ENCODE data around the gene HCCS. TPM values are rescaled to one million over a fixed set of nuclear protein-coding genes. Genes with fewer than 3 reads are reported as not detected.

HCCS gene
- total and polyA plus RNA-seq, 2 of the 8 experiments (the other 6 are each of a cell fraction or from before 2014, with no cell fraction given), result 11.9 to 29.9 TPM

DNA sequence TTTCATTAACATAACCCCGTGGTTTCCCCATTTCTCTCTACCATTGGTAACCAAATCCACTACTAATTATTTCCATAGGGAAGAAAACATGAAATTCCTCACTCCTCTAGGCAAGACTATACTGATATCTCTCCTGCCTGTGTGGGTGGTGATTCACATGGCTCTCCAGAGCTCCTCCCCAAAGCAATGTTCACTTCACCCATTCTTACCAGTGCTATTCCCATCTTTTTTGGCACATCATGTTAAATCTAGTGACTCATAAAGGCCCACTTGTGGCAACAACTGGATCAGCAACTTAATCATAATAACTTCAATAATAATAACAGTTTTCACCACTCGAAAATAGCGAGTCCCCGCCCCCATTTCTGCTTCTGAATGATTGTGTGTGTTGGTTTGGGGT lies 6.1 kb upstream of the HCCS start (continued):
- TF ChIP-seq, protein P1, sequence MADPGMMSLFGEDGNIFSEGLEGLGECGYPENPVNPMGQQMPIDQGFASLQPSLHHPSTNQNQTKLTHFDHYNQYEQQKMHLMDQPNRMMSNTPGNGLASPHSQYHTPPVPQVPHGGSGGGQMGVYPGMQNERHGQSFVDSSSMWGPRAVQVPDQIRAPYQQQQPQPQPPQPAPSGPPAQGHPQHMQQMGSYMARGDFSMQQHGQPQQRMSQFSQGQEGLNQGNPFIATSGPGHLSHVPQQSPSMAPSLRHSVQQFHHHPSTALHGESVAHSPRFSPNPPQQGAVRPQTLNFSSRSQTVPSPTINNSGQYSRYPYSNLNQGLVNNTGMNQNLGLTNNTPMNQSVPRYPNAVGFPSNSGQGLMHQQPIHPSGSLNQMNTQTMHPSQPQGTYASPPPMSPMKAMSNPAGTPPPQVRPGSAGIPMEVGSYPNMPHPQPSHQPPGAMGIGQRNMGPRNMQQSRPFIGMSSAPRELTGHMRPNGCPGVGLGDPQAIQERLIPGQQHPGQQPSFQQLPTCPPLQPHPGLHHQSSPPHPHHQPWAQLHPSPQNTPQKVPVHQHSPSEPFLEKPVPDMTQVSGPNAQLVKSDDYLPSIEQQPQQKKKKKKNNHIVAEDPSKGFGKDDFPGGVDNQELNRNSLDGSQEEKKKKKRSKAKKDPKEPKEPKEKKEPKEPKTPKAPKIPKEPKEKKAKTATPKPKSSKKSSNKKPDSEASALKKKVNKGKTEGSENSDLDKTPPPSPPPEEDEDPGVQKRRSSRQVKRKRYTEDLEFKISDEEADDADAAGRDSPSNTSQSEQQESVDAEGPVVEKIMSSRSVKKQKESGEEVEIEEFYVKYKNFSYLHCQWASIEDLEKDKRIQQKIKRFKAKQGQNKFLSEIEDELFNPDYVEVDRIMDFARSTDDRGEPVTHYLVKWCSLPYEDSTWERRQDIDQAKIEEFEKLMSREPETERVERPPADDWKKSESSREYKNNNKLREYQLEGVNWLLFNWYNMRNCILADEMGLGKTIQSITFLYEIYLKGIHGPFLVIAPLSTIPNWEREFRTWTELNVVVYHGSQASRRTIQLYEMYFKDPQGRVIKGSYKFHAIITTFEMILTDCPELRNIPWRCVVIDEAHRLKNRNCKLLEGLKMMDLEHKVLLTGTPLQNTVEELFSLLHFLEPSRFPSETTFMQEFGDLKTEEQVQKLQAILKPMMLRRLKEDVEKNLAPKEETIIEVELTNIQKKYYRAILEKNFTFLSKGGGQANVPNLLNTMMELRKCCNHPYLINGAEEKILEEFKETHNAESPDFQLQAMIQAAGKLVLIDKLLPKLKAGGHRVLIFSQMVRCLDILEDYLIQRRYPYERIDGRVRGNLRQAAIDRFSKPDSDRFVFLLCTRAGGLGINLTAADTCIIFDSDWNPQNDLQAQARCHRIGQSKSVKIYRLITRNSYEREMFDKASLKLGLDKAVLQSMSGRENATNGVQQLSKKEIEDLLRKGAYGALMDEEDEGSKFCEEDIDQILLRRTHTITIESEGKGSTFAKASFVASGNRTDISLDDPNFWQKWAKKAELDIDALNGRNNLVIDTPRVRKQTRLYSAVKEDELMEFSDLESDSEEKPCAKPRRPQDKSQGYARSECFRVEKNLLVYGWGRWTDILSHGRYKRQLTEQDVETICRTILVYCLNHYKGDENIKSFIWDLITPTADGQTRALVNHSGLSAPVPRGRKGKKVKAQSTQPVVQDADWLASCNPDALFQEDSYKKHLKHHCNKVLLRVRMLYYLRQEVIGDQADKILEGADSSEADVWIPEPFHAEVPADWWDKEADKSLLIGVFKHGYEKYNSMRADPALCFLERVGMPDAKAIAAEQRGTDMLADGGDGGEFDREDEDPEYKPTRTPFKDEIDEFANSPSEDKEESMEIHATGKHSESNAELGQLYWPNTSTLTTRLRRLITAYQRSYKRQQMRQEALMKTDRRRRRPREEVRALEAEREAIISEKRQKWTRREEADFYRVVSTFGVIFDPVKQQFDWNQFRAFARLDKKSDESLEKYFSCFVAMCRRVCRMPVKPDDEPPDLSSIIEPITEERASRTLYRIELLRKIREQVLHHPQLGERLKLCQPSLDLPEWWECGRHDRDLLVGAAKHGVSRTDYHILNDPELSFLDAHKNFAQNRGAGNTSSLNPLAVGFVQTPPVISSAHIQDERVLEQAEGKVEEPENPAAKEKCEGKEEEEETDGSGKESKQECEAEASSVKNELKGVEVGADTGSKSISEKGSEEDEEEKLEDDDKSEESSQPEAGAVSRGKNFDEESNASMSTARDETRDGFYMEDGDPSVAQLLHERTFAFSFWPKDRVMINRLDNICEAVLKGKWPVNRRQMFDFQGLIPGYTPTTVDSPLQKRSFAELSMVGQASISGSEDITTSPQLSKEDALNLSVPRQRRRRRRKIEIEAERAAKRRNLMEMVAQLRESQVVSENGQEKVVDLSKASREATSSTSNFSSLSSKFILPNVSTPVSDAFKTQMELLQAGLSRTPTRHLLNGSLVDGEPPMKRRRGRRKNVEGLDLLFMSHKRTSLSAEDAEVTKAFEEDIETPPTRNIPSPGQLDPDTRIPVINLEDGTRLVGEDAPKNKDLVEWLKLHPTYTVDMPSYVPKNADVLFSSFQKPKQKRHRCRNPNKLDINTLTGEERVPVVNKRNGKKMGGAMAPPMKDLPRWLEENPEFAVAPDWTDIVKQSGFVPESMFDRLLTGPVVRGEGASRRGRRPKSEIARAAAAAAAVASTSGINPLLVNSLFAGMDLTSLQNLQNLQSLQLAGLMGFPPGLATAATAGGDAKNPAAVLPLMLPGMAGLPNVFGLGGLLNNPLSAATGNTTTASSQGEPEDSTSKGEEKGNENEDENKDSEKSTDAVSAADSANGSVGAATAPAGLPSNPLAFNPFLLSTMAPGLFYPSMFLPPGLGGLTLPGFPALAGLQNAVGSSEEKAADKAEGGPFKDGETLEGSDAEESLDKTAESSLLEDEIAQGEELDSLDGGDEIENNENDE (IDR thresholded peaks at IDR 0.05; ENCODE audit: insufficient replicate concordance, low read length), result no peak
- no peak for TF ChIP-seq BRCA1 (IDR thresholded peaks at IDR 0.05; ENCODE audit: low read depth, low read length)
- no peak for TF ChIP-seq POU5F1 (IDR thresholded peaks at IDR 0.05; ENCODE audit: low read depth, low read length)
- TF ChIP-seq JUND (IDR thresholded peaks at IDR 0.05; ENCODE audit: low read length), result no peak

Data from H1 (cell line).